Activated naive CD4-positive, alpha-beta T cell treated with anti-CD3 and anti-CD28 coated beads, Interleukin-2, amount 50 U/mL, for 72 hours (primary cell): ENCODE data around the gene ART1. TPM values are rescaled to one million over a fixed set of nuclear protein-coding genes. Genes with fewer than 3 reads are reported as not detected.

Source experiments
- ATAC-seq, 2 donors: fragments of 150-1000 bp; cut with Tn5 transposase; 2 replicates each; pipeline ENCODE4 v1.10.0; 2021; ENCODE audit warnings: mild to moderate bottlenecking in 2 of 2, moderate library complexity in 2 of 2
- DNase-seq, 2 donors: peaks; one replicate each; pipeline ENCODE4 v3.0.0; 2021 to 2022; ENCODE audit warnings: low spot score in 2 of 2
- H3K27ac Mint-ChIP-seq, 2 donors: one replicate each; pipeline ENCODE4 v1.8.0; 2022; ENCODE audit warnings: mild to moderate bottlenecking in 2 of 2, mixed read lengths in 2 of 2
- H3K36me3 Mint-ChIP-seq, 2 donors: one replicate each; pipeline ENCODE4 v1.8.0; 2022; ENCODE audit warnings: mixed read lengths in 2 of 2
- H3K9me3 Mint-ChIP-seq, 2 donors: one replicate each; pipeline ENCODE4 v1.8.0; 2022; ENCODE audit warnings: mixed read lengths in 2 of 2
- total RNA-seq, 2 donors: library from RNA; stranded (reverse); gene quantifications; one replicate each; pipeline ENCODE4 v1.2.3, GENCODE V29; 2022

ART1 gene
- total RNA-seq, 2 donors from 2014 or later = not detected

DNA sequence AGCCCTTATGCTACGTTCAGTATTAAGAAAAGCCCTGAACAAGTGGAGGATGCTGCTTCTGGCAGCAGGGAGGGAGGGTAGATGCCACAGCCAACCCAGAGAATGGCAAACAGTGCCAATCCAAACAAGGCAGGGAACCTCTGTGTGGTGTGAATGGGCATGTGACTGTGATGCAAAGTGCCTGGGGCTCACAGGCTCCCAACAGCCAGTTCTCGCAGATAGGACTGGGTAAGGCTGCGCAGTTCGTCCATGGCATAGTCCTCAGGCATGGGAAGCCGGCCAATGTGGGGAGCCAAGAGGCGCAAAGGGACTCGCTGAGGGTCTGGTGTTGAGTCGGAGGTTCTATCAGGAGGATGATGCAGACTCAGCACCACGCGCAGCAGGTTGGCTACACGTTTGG, 31.0 kb downstream of the ART1 start:
- DNase-seq (no peak), ATAC-seq (no peak)
- Mint-ChIP-seq H3K9me3 (no peaks in the 10 kb centered on the region), H3K36me3 (peaks cover 23 to 27% of the 10 kb centered on the region in 2 donors), H3K27ac (peak overlapping the region in 1 of 2 donors; percentile 18)

- Mint-ChIP-seq H3K9me3 (no peaks in the 10 kb centered on the region), H3K27ac (no peak overlapping the region), H3K36me3 (peaks cover 28 to 41% of the 10 kb centered on the region in 2 donors)
- no peak for DNase-seq
- no peak for ATAC-seq
Measured at GRCh38 chr11:3679077-3679476, 34.1 kb downstream of the ART1 start.

GRCh38 chr11:3683039-3683438, 38.1 kb downstream of the ART1 start:
- DNase-seq (no peak), ATAC-seq (no peak)
- no peaks in the 10 kb centered on the region for H3K9me3 Mint-ChIP-seq
- H3K36me3 Mint-ChIP-seq = peaks cover 19 to 40% of the 10 kb centered on the region in 2 donors
- H3K27ac Mint-ChIP-seq = peak overlapping the region in 1 of 2 donors; percentile 60

DNA sequence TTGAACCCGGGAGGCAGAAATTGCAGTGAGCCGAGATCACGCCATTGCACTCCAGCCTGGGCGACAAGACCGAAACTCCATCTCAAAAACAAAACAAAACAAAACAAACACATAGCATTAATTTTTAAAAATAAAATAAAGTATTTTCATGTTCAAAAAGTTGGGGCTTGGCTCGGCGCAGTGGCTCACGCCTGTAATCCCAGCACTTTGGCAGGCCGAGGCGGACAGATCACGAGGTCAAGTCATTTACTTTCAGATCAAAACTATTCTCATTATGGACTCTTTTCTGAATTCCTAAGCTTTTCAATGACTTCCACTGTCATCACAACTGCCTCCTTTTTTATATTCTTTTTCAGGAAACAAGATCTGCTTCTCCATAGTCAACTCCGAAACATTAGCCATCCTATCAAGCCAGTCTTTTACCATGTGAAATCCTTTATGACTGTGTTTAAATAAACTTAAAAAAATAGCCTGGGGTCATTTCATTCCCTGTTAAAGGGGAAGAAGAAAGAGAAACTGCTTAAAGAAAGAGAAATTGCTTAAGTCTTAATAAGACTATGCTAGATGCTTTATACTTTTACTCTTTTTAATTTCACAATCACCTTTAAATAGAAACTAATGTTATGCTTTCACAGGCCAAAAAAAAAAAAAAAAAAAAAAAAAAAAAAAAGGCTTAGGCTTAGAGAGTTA, 39.3 kb downstream of the ART1 start:
- Mint-ChIP-seq H3K36me3 (peaks cover 14 to 30% of the 10 kb centered on the region in 2 donors), H3K9me3 (no peaks in the 10 kb centered on the region), H3K27ac (peak overlapping the region in 1 of 2 donors; percentile 12)
- no peak for ATAC-seq
- DNase-seq = no peak

- DNase-seq (no peak), ATAC-seq (no peak)
- peaks cover 11 to 25% of the 10 kb centered on the region in 2 donors for H3K36me3 Mint-ChIP-seq
- no peaks in the 10 kb centered on the region for H3K9me3 Mint-ChIP-seq
- H3K27ac Mint-ChIP-seq = peak overlapping the region in 1 of 2 donors; percentile 12
Measured at GRCh38 chr11:3684819-3685172, 39.9 kb downstream of the ART1 start.

DNA sequence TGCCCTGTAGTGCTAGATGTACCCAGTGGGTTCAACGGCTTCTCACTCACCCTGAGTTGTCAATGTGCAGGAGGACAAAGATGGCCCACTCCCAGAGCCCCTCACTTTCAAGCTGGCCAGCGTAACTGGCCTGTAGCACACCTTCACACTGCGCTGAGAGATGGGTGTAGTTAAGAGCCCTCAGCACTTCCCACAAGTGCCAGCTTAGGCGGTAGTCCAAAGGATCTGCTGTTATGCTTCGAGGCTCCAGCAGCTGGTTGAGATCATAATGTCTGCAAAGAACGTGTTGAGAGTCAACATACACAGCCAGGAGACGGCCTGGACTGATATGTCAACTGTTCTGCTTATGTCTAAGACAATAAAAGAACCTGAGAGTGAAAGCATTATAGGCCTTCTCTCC, 41.0 kb downstream of the ART1 start:
- H3K36me3 Mint-ChIP-seq = peaks cover 11 to 25% of the 10 kb centered on the region in 2 donors
- DNase-seq (no peak), ATAC-seq (no peak)
- H3K27ac Mint-ChIP-seq = peak overlapping the region in 1 of 2 donors; percentile 42
- H3K9me3 Mint-ChIP-seq = no peaks in the 10 kb centered on the region

GRCh38 chr11:3686751-3687150, 41.8 kb downstream of the ART1 start:
- ATAC-seq (no peak), DNase-seq (no peak)
- no peaks in the 10 kb centered on the region for H3K9me3 Mint-ChIP-seq
- peak overlapping the region in 1 of 2 donors; percentile 41 for H3K27ac Mint-ChIP-seq
- H3K36me3 Mint-ChIP-seq = peaks cover 10 to 25% of the 10 kb centered on the region in 2 donors

- H3K9me3 Mint-ChIP-seq = no peaks in the 10 kb centered on the region
Measured at GRCh38 chr11:3700410-3700809, 55.5 kb downstream of the ART1 start.

GRCh38 chr11:3700910-3701309, 56.0 kb downstream of the ART1 start:
- Mint-ChIP-seq H3K36me3 (peaks cover 11 to 14% of the 10 kb centered on the region in 2 donors), H3K27ac (no peak overlapping the region), H3K9me3 (no peaks in the 10 kb centered on the region)
- DNase-seq = no peak
- no peak for ATAC-seq

More at GRCh38 chr11:3700410-3700809, 55.5 kb downstream of the ART1 start:
- no peak for DNase-seq
- no peak for ATAC-seq
- Mint-ChIP-seq H3K36me3 (peaks cover 11 to 14% of the 10 kb centered on the region in 2 donors), H3K27ac (peak overlapping the region in 1 of 2 donors; percentile 53)

DNA sequence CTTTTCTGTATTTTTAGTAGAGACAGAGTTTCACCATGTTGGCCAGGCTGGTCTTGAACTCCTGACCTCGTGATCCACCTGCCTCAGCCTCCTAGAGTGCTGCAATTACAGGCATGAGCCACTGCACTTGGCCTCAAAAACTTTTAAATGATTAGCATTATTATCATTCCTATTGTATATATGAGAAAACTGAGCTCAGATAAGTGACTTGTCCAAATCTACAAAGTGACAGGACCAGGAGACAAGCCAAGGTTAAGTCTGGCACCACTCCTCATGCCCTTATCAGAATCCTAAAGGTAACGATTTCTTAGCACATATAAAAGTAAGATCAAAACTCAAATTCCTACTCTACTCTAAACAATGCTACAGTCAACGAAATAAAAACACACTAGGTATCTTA, 58.5 kb downstream of the ART1 start:
- no peaks in the 10 kb centered on the region for H3K9me3 Mint-ChIP-seq
- DNase-seq (no peak), ATAC-seq (no peak)
- peaks cover 14 to 16% of the 10 kb centered on the region in 2 donors for H3K36me3 Mint-ChIP-seq
- no peak overlapping the region for H3K27ac Mint-ChIP-seq

GRCh38 chr11:3707176-3707575, 62.2 kb downstream of the ART1 start:
- DNase-seq (no peak), ATAC-seq (no peak)
- Mint-ChIP-seq H3K36me3 (peaks cover 10 to 16% of the 10 kb centered on the region in 2 donors), H3K9me3 (no peaks in the 10 kb centered on the region), H3K27ac (no peak overlapping the region)

- Mint-ChIP-seq H3K27ac (no peak overlapping the region), H3K9me3 (no peaks in the 10 kb centered on the region), H3K36me3 (peaks cover 10 to 26% of the 10 kb centered on the region in 2 donors)
- ATAC-seq (no peak), DNase-seq (no peak)
Measured at GRCh38 chr11:3709977-3710376, 65.0 kb downstream of the ART1 start.

GRCh38 chr11:3710485-3711259, 65.7 kb downstream of the ART1 start:
- peaks cover 10 to 26% of the 10 kb centered on the region in 2 donors for H3K36me3 Mint-ChIP-seq
- ATAC-seq (peak in 1 of 2 donors; percentile 55), DNase-seq (no peak)
- no peaks in the 10 kb centered on the region for H3K9me3 Mint-ChIP-seq
- H3K27ac Mint-ChIP-seq = peak overlapping the region in 1 of 2 donors; percentile 57

- Mint-ChIP-seq H3K36me3 (peaks cover 10 to 30% of the 10 kb centered on the region in 2 donors), H3K9me3 (no peaks in the 10 kb centered on the region), H3K27ac (peak overlapping the region in 1 of 2 donors; percentile 70)
- DNase-seq = no peak
- ATAC-seq = no peak
Measured at GRCh38 chr11:3712274-3712673, 67.3 kb downstream of the ART1 start.
